DND-41 (cell line): ENCODE results near the gene PABPC1L.
"Not testable (repeated sequence)": the region's sequence is repeated elsewhere in the genome, so short reads cannot be mapped to it uniquely, and the experiment has no call there.

Experiments
- ATAC-seq: fragments of 200-7000 bp; cut with Tn5 transposase; 3 replicates; pipeline ENCODE4 v1.9.1; 2021; ENCODE audit warnings: low read depth; ENCODE audit not compliant: insufficient read depth
- DNase-seq: peaks from one replicate; pipeline ENCODE4 v3.0.0-alpha.2; 2020
- H2AFZ ChIP-seq: 2 replicates; pipeline ENCODE4 v1.6.0; 2012; ENCODE audit warnings: low read depth, low read length
- H3K27ac ChIP-seq: 2 replicates; pipeline ENCODE4 v1.5.1; 2012; ENCODE audit warnings: low read length, inconsistent platforms
- H3K27me3 ChIP-seq: fragments of 200-600 bp; sonication (generic); 2 replicates; pipeline ENCODE4 v1.6.0; 2012; ENCODE audit warnings: low read length, mild to moderate bottlenecking, inconsistent platforms; ENCODE audit not compliant: insufficient read depth, poor library complexity
- H3K36me3 ChIP-seq: 2 replicates; pipeline ENCODE4 v1.5.1; 2012; ENCODE audit warnings: low read length, inconsistent platforms; ENCODE audit not compliant: insufficient read depth
- H3K4me1 ChIP-seq: 2 replicates; pipeline ENCODE4 v1.5.1; 2012; ENCODE audit warnings: mild to moderate bottlenecking, low read length; ENCODE audit not compliant: insufficient read depth
- H3K4me2 ChIP-seq: 2 replicates; pipeline ENCODE4 v1.6.0; 2012; ENCODE audit warnings: mild to moderate bottlenecking, moderate library complexity, low read length, inconsistent platforms; ENCODE audit not compliant: insufficient read depth
- H3K4me3 ChIP-seq, 2 experiments: fragments of 200-600 bp in 1 of 2; shearing (Covaris generic) in 1 of 2; 2 replicates each; pipeline ENCODE4 v1.5.1; 2012 to 2016; ENCODE audit warnings: inconsistent platforms in 2 of 2, low read length in 2 of 2, mild to moderate bottlenecking in 2 of 2, low read depth in 1 of 2, moderate library complexity in 1 of 2
- H3K79me2 ChIP-seq: 2 replicates; pipeline ENCODE4 v1.6.0; 2012; ENCODE audit warnings: low read length, inconsistent platforms; ENCODE audit not compliant: insufficient read depth
- H3K9ac ChIP-seq: 2 replicates; pipeline ENCODE4 v1.6.0; 2012; ENCODE audit warnings: low read depth, mild to moderate bottlenecking, inconsistent platforms, low read length, moderate library complexity
- H3K9me3 ChIP-seq: 2 replicates; pipeline ENCODE4 v1.5.1; 2012; ENCODE audit warnings: low read length, moderate library complexity, mild to moderate bottlenecking, inconsistent platforms; ENCODE audit not compliant: insufficient read depth, severe bottlenecking
- H4K20me1 ChIP-seq: 2 replicates; pipeline ENCODE4 v1.6.0; 2012; ENCODE audit warnings: low read length; ENCODE audit not compliant: insufficient read depth
- EZH2 ChIP-seq: IDR thresholded peaks from 3 replicates; pipeline ENCODE4 v1.6.1; 2012; ENCODE audit warnings: borderline replicate concordance, low read depth, mild to moderate bottlenecking, moderate library complexity, low read length, inconsistent platforms; ENCODE audit not compliant: severe bottlenecking
- TF ChIP-seq, protein P1 (sequence below): IDR thresholded peaks from 2 replicates; pipeline ENCODE4 v1.5.1; 2012; ENCODE audit warnings: borderline replicate concordance, low read length, moderate library complexity, mild to moderate bottlenecking; ENCODE audit not compliant: poor library complexity, severe bottlenecking; ENCODE audit errors: extremely low read depth

PABPC1L gene

DNA sequence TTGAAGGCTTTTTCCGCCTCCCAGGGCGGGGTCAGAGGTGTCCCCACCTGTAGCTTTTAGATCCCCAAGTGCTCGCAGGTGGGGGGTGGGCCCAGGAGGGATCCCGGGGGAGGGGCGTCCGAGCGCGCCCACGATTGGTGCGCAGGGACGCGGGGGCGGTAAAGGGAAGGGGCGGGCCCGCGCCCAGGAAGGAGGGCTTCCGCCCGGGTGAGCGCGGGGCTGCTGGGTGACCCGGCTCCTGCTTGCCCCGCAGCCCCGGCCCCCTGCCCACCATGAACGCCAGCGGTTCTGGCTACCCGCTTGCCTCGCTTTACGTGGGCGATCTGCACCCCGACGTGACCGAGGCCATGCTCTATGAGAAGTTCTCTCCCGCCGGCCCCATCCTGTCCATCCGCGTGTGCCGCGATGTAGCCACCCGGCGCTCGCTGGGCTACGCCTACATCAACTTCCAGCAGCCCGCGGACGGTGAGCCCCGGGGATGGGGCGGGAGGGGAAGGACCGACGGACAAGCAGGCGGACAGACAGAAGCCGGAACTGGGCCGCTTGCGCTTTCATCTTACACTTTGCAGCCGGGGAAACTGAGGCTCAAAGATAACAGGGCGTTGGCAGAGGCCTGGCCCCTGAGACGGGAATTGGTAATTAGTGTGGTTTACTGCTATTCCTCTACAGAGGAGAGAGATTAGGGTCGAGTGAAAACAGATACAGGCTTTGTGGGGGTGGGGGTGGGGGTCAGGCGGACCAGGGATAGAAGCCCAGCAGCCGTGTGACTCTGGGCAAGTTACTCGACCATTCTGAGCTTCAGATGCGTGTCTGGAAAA is at the start of gene PABPC1L:
PABPC1L (plus strand) TSS at position 189 of the 818 bp plus-strand sequence; CDS start at position 273, 84 bp downstream.
- Histone ChIP-seq H4K20me1 (peaks cover 10% of the 10 kb centered on the region), H3K4me2 (peak within 1 kb of the TSS; percentile 93), H3K27me3 (no peaks in the 10 kb centered on the region), H3K79me2 (peaks cover 10% of the 10 kb centered on the region), H3K36me3 (peaks cover 59% of the 10 kb centered on the region), H3K27ac (peak within 1 kb of the TSS; percentile 72), H2AFZ (peak within 1 kb of the TSS; percentile 97), H3K4me3 (peak within 1 kb of the TSS; percentile 82 to 96), H3K4me1 (peaks cover 26% of the 10 kb centered on the region), H3K9ac (peak within 1 kb of the TSS; percentile 83), H3K9me3 (no peaks in the 10 kb centered on the region)
- TF ChIP-seq EZH2, result no peak
- TF ChIP-seq, protein P1, sequence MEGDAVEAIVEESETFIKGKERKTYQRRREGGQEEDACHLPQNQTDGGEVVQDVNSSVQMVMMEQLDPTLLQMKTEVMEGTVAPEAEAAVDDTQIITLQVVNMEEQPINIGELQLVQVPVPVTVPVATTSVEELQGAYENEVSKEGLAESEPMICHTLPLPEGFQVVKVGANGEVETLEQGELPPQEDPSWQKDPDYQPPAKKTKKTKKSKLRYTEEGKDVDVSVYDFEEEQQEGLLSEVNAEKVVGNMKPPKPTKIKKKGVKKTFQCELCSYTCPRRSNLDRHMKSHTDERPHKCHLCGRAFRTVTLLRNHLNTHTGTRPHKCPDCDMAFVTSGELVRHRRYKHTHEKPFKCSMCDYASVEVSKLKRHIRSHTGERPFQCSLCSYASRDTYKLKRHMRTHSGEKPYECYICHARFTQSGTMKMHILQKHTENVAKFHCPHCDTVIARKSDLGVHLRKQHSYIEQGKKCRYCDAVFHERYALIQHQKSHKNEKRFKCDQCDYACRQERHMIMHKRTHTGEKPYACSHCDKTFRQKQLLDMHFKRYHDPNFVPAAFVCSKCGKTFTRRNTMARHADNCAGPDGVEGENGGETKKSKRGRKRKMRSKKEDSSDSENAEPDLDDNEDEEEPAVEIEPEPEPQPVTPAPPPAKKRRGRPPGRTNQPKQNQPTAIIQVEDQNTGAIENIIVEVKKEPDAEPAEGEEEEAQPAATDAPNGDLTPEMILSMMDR, result no peak
- peak; percentile 82 for DNase-seq
- ATAC-seq, result peak; percentile 98

DNA sequence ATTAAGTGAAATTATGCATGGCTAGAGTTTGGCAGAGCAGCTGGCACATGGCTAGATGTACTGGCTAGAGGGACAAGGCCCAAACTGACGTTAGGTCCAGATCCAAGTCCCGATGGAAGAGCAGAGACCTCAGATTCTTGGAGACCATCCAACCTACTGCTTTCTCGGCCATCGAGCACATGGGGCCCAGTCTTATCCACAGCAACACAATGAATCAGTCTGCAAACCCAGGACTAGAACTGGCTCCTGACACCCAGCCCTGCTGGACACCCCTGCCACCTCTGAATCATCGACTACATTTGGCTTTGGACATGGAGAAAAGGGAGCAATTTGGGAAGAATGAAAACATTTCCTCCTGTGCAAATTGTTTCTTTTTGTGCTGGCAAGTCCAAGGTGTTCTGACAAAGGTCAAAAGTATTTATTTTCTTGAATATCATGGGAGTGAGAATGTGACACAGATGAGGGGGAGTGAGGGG is 48.3 kb upstream of the PABPC1L start:
- Histone ChIP-seq H3K4me3 (no peak overlapping the region), H2AFZ (no peak overlapping the region), H3K27ac (no peak overlapping the region), H3K9ac (no peak overlapping the region), H3K4me1 (peaks cover 9% of the 10 kb centered on the region), H3K79me2 (no peaks in the 10 kb centered on the region), H3K36me3 (no peaks in the 10 kb centered on the region), H3K27me3 (peaks cover 3% of the 10 kb centered on the region), H3K9me3 (no peaks in the 10 kb centered on the region), H4K20me1 (no peaks in the 10 kb centered on the region), H3K4me2 (no peak overlapping the region)
- ATAC-seq (no peak), DNase-seq (no peak)
- no peak for TF ChIP-seq EZH2
- TF ChIP-seq, protein P1, result no peak

DNA sequence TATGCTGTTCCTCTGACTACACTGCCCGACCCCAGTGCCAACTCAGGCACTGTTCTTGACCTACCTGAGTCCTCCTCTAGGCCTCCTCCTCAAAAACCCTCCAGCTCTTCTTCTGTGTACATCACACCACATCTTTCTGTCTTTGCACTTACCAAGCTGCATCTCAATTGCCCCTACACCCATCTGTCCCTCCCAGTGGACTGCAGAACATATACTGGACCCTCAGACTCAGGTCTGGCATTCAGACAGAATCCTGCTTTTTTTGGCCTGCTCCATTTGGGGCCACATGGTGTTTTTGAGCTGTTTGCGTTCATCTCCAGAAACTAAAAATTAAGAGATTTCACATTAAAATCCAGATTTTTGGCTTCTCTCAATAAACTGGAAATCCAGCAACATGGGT is 47.6 kb upstream of the PABPC1L start:
- no peaks in the 10 kb centered on the region for H3K9me3 ChIP-seq
- H3K27me3 ChIP-seq, result peaks cover 7% of the 10 kb centered on the region
- TF ChIP-seq, protein P1, result no peak
- no peak for TF ChIP-seq EZH2
- ATAC-seq (no peak), DNase-seq (no peak)
- H3K36me3 ChIP-seq, result no peaks in the 10 kb centered on the region
- H3K27ac ChIP-seq, result no peak overlapping the region
- H3K9ac ChIP-seq, result no peak overlapping the region
- H3K4me3 ChIP-seq, result no peak overlapping the region
- peaks cover 7% of the 10 kb centered on the region; the same call in 1 of the 2 replicates for H3K4me1 ChIP-seq
- H2AFZ ChIP-seq, result no peak overlapping the region
- no peaks in the 10 kb centered on the region for H4K20me1 ChIP-seq
- no peak overlapping the region for H3K4me2 ChIP-seq
- H3K79me2 ChIP-seq, result no peaks in the 10 kb centered on the region

DNA sequence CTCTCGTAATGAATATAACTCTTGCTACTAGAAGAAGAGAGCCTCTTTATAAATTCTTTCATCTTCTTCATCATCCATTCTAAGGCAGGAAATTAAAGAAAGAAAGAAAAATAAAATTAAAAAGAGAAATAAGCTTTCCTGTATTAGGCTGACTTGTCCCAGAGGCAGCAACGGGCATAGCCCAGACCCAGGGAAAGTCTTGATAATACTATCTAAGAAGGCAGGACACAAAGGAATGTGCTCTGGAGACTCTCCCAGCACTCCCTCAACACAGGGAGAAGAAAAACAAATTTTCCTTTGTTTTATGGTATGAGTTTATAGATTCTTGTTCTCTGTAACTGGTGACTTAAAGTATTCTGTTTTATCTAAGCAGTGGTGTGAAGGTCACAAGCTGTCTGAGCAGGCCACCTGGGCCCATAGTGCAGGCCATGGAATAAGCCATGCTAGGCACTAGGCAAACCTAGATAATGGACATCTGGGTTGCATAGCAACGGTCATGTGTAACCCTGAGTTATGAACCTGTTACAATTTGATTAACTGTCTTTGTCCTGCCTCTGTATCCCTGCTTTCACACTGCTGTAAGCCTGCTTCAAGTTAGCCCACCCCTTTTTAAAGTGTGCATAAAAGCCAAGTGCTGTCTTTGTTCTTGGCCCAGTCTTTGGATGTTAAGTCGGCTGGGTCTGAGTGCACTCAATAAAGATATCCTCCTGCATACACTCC is 46.3 kb upstream of the PABPC1L start:
- not testable (repeated sequence) for H3K4me3 ChIP-seq, H3K9me3 ChIP-seq, DNase-seq, H3K36me3 ChIP-seq, H2AFZ ChIP-seq, H3K4me1 ChIP-seq, ATAC-seq, H3K79me2 ChIP-seq, H4K20me1 ChIP-seq, H3K4me2 ChIP-seq, H3K9ac ChIP-seq, H3K27ac ChIP-seq
- H3K27me3 ChIP-seq, result peaks cover 11% of the 10 kb centered on the region

DNA sequence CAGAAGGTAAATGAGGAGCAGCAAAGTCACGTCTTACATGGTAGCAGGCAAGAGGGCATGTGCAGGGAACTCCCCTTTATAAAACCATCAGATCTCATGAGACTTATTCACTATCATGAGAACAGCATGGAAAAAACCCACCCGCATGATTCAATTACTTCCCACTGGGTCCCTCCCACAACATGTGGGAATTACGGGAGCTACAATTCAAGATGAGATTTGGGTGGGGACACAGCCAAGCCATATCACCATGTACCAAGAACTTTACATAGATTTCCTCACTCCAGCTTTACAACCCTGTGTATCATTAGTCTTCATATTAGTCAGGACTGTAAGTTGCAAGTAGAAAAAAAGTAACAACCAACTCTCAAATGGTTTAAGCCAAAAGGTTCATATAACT is 45.4 kb upstream of the PABPC1L start:
- not testable (repeated sequence) for DNase-seq, H3K4me2 ChIP-seq, H2AFZ ChIP-seq, H4K20me1 ChIP-seq, H3K27ac ChIP-seq, H3K9me3 ChIP-seq, ATAC-seq, H3K4me1 ChIP-seq, H3K36me3 ChIP-seq, H3K9ac ChIP-seq, H3K79me2 ChIP-seq, H3K4me3 ChIP-seq
- peaks cover 11% of the 10 kb centered on the region for H3K27me3 ChIP-seq
